Liver (tissue), 9 donors: Measurements from ENCODE around the gene APH1A. TPM values are rescaled to one million over a fixed set of nuclear protein-coding genes. Genes with fewer than 3 reads are reported as not detected.

ENCODE experiments used
- DNase-seq: peaks from one replicate; pipeline ENCODE4 v3.0.0-alpha.2; 2017; ENCODE audit warnings: low spot score
- H3K27ac ChIP-seq, 2 donors: one replicate each; pipeline ENCODE4 v1.7.0; 2013; ENCODE audit warnings: inconsistent platforms in 2 of 2, low read length in 2 of 2, control low read depth in 1 of 2, low read depth in 1 of 2, mild to moderate bottlenecking in 1 of 2
- H3K27me3 ChIP-seq, 4 donors: one replicate each; pipeline versions ENCODE4 v1.6.1 to v1.7.0; 2013; ENCODE audit warnings: low read length in 3 of 4, inconsistent platforms in 1 of 4, mild to moderate bottlenecking in 1 of 4, moderate library complexity in 1 of 4; ENCODE audit not compliant: control insufficient read depth in 4 of 4, insufficient read depth in 4 of 4
- H3K36me3 ChIP-seq, 4 donors: one replicate each; pipeline versions ENCODE4 v1.6.1 to v1.7.0; 2013; ENCODE audit warnings: low read length in 3 of 4, mild to moderate bottlenecking in 3 of 4, low read depth in 1 of 4, moderate library complexity in 1 of 4; ENCODE audit not compliant: control insufficient read depth in 4 of 4, insufficient read depth in 3 of 4
- H3K4me1 ChIP-seq, 4 donors: one replicate each; pipeline versions ENCODE4 v1.6.1 to v1.7.0; 2013; ENCODE audit warnings: low read length in 3 of 4, mild to moderate bottlenecking in 3 of 4, moderate library complexity in 1 of 4; ENCODE audit not compliant: control insufficient read depth in 4 of 4, insufficient read depth in 4 of 4
- H3K4me3 ChIP-seq, 3 donors: one replicate each; pipeline versions ENCODE4 v1.6.1 to v1.7.0; 2013; ENCODE audit warnings: low read length in 3 of 3, control low read depth in 1 of 3, low read depth in 1 of 3, mild to moderate bottlenecking in 1 of 3
- H3K9ac ChIP-seq, 2 donors: one replicate each; pipeline ENCODE4 v1.7.0; 2013; ENCODE audit warnings: low read length in 2 of 2, mild to moderate bottlenecking in 2 of 2, moderate library complexity in 2 of 2, control low read depth in 1 of 2, low read depth in 1 of 2
- H3K9me3 ChIP-seq, 4 donors: one replicate each; pipeline versions ENCODE4 v1.6.1 to v1.7.0; 2013; ENCODE audit warnings: low read length in 3 of 4; ENCODE audit not compliant: control insufficient read depth in 4 of 4
- EGR1 ChIP-seq, 2 donors: IDR thresholded peaks; 2 replicates each; pipeline ENCODE4 v1.6.1; 2016 to 2018; ENCODE audit warnings: antibody characterized with exemption in 2 of 2, low read depth in 2 of 2
- FOXA1 ChIP-seq: IDR thresholded peaks from 2 replicates; pipeline ENCODE4 v1.6.1; 2016; ENCODE audit warnings: antibody characterized with exemption
- FOXA2 ChIP-seq: IDR thresholded peaks from 2 replicates; pipeline ENCODE4 v1.6.1; 2016; ENCODE audit warnings: antibody characterized with exemption
- GABPA ChIP-seq, 2 donors: IDR thresholded peaks in 1 of 2; conservative IDR thresholded peaks in 1 of 2; 2 replicates each; pipeline ENCODE4 v1.6.1; 2016; ENCODE audit warnings: antibody characterized with exemption in 2 of 2, mild to moderate bottlenecking in 1 of 2, moderate library complexity in 1 of 2
- HNF4A ChIP-seq, 2 donors: conservative IDR thresholded peaks; 2 replicates each; pipeline ENCODE4 v1.6.1; 2016; ENCODE audit warnings: antibody characterized with exemption in 2 of 2, mild to moderate bottlenecking in 2 of 2
- HNF4G ChIP-seq: IDR thresholded peaks from 2 replicates; pipeline ENCODE4 v1.6.1; 2016; ENCODE audit warnings: antibody characterized with exemption
- JUND ChIP-seq, 2 donors: IDR thresholded peaks; 2 replicates each; pipeline ENCODE4 v1.6.1; 2016; ENCODE audit warnings: antibody characterized with exemption in 2 of 2
- NR2F2 ChIP-seq: IDR thresholded peaks from 2 replicates; pipeline ENCODE4 v1.6.1; 2016; ENCODE audit warnings: antibody characterized with exemption
- RAD21 ChIP-seq, 2 donors: IDR thresholded peaks; 2 replicates each; pipeline ENCODE4 v1.6.1; 2016; ENCODE audit warnings: antibody characterized with exemption in 2 of 2, mild to moderate bottlenecking in 2 of 2
- RXRA ChIP-seq, 2 donors: IDR thresholded peaks; 2 replicates each; pipeline ENCODE4 v1.6.1; 2017 to 2018; ENCODE audit warnings: antibody characterized with exemption in 2 of 2, mild to moderate bottlenecking in 1 of 2
- SP1 ChIP-seq: IDR thresholded peaks from 2 replicates; pipeline ENCODE4 v1.6.1; 2018; ENCODE audit warnings: antibody characterized with exemption, mild to moderate bottlenecking
- TAF1 ChIP-seq: conservative IDR thresholded peaks from 2 replicates; pipeline ENCODE4 v1.6.1; 2016; ENCODE audit warnings: antibody characterized with exemption, mild to moderate bottlenecking
- YY1 ChIP-seq: IDR thresholded peaks from 2 replicates; pipeline ENCODE4 v1.6.1; 2016; ENCODE audit warnings: antibody characterized with exemption, mild to moderate bottlenecking
- WGBS: extraction: QIAGEN DNeasy Blood & Tissue Kit; methylation state at CpG from one replicate; pipeline ENCODE4 v1.1.7; 2013; 5-methylcytosine and 5-hydroxymethylcytosine counted together
- polyA plus RNA-seq, 2 donors: library from polyadenylated mRNA; stranded (reverse) in 1 of 2; unstranded in 1 of 2; fragments of 200-250 nt in 1 of 2; fragments of >200 nt in 1 of 2; fragmentation: Nextera tagmentation in 1 of 2; extraction: Ambion mirVana in 1 of 2; gene quantifications; one replicate each; pipeline versions ENCODE4 v1.2.1 to v1.2.3, GENCODE V29; 2013 to 2015
- total RNA-seq, 2 donors: library from RNA; depleted of rRNA; stranded (reverse); fragments of >200 nt; gene quantifications; one replicate each; pipeline ENCODE4 v1.2.3, GENCODE V29; 2014
- TF ChIP-seq, protein P1 (sequence below): IDR thresholded peaks from 2 replicates; pipeline ENCODE4 v1.6.1; 2016; ENCODE audit warnings: antibody characterized with exemption
- TF ChIP-seq, protein P2 (sequence below): IDR thresholded peaks from 2 replicates; pipeline ENCODE4 v1.6.1; 2016; ENCODE audit warnings: antibody characterized with exemption, mild to moderate bottlenecking
- TF ChIP-seq, protein P3 (sequence below): IDR thresholded peaks from 2 replicates; pipeline ENCODE4 v1.6.1; 2016; ENCODE audit warnings: antibody characterized with exemption
- TF ChIP-seq, protein P4 (sequence below): fragments of 150-350 bp; IDR thresholded peaks from 2 replicates; pipeline ENCODE4 v1.5.1; 2017; ENCODE audit warnings: improper control_type of control experiment, low read depth, low read length; ENCODE audit not compliant: missing input control
- TF ChIP-seq, protein P5 (sequence below): IDR thresholded peaks from 2 replicates; pipeline ENCODE4 v1.6.1; 2016; ENCODE audit warnings: antibody characterized with exemption
- donor health status: healthy.
- donor health status: healthy.
- donor health status: healthy.
- donor health status: healthy.
- donor health status: healthy.

Gene APH1A
- total and polyA plus RNA-seq, 4 donors = 25.1 to 93.6 (median 57.1) TPM

DNA sequence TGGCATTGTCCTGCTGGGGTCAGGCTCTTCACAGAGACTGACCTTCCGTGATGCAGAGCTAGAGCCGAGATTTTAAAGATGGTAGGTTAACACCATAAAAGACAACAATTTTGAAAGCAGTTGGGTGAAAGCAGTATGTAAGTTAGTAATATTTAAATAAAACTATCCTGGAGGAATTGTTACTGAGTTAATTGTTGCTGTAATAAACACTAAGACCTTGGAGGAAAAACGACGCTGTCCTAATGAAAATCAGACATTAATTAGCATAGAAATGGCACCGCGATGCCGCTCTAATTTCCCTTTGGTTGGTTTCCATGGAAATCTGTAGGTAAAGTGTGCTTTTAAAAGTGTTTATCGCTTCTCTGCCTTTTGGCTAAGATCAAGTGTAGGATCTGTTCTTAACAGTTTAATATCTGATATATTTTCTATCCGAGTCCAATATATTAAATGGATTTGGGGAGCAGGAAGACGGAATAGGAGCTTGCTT is 32.2 kb downstream of the APH1A start:
- no peaks in the 10 kb centered on the region for H3K9me3 ChIP-seq
- H3K27ac ChIP-seq = peak overlapping the region in 1 of 2 donors; percentile 6
- H3K36me3 ChIP-seq = no peaks in the 10 kb centered on the region
- H3K4me1 ChIP-seq = peaks cover 1 to 20% (median 6%) of the 10 kb centered on the region in 4 donors
- peak overlapping the region in 1 of 2 donors; percentile 69 for H3K9ac ChIP-seq
- H3K27me3 ChIP-seq = no peaks in the 10 kb centered on the region
- 42% methylated on average over 10 of the region's 10 CpGs for WGBS
- TF ChIP-seq HNF4G (no peak), FOXA2 (no peak), RAD21 (IDR thresholded peaks at IDR 0.05) (no peak), HNF4A (conservative IDR thresholded peaks at IDR 0.05) (no peak), GABPA (IDR thresholded peaks at IDR 0.05 in 1 of 2, conservative IDR thresholded peaks at IDR 0.05 in 1 of 2) (no peak)
- TF ChIP-seq, protein P1, sequence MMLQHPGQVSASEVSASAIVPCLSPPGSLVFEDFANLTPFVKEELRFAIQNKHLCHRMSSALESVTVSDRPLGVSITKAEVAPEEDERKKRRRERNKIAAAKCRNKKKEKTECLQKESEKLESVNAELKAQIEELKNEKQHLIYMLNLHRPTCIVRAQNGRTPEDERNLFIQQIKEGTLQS = no peak
- TF ChIP-seq, protein P2, sequence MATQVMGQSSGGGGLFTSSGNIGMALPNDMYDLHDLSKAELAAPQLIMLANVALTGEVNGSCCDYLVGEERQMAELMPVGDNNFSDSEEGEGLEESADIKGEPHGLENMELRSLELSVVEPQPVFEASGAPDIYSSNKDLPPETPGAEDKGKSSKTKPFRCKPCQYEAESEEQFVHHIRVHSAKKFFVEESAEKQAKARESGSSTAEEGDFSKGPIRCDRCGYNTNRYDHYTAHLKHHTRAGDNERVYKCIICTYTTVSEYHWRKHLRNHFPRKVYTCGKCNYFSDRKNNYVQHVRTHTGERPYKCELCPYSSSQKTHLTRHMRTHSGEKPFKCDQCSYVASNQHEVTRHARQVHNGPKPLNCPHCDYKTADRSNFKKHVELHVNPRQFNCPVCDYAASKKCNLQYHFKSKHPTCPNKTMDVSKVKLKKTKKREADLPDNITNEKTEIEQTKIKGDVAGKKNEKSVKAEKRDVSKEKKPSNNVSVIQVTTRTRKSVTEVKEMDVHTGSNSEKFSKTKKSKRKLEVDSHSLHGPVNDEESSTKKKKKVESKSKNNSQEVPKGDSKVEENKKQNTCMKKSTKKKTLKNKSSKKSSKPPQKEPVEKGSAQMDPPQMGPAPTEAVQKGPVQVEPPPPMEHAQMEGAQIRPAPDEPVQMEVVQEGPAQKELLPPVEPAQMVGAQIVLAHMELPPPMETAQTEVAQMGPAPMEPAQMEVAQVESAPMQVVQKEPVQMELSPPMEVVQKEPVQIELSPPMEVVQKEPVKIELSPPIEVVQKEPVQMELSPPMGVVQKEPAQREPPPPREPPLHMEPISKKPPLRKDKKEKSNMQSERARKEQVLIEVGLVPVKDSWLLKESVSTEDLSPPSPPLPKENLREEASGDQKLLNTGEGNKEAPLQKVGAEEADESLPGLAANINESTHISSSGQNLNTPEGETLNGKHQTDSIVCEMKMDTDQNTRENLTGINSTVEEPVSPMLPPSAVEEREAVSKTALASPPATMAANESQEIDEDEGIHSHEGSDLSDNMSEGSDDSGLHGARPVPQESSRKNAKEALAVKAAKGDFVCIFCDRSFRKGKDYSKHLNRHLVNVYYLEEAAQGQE = no peak
- no peak for DNase-seq
- H3K4me3 ChIP-seq = peak overlapping the region; percentile 52 to 86 (median 73)

DNA sequence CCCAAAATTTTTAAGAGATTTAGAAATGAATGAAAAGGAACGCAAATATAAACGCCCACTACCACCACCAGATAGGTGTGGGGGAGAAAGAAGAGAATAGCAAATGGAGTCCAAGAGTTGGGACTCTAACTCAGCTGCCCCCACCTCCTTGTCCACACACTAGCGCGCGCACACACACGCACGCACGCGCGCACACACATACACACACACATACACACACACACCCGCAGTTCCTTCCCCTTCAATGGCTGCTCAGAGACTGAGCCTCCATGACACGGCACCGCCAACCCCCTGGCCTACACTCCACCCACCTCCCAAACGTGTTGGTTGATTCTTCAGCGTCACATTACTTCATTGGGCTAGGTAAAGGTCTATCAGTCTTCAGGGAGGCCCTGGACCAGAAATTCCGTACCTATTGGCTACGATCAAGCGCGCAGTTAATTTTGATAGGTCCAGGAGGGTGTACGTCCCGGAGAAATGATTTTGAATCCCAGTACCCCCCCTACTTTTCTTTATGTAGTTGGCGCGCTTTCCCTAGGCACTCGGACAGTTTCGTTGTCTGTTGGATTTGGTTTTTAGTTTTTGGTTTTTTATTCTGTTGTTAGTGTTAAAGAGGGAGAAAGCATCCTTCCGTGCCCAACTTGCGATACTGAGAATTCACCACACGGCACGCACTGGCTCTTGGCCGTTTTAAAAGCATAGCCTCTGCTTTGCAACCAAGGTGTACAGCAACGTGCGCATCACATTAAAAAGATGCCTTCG is 32.8 kb downstream of the APH1A start, which contains the start of gene ANP32E:
ANP32E (minus strand) TSS at position 261 of the 762 bp plus-strand sequence. CDS start 326 bp downstream, outside the sequence.
- TF ChIP-seq, protein P3, sequence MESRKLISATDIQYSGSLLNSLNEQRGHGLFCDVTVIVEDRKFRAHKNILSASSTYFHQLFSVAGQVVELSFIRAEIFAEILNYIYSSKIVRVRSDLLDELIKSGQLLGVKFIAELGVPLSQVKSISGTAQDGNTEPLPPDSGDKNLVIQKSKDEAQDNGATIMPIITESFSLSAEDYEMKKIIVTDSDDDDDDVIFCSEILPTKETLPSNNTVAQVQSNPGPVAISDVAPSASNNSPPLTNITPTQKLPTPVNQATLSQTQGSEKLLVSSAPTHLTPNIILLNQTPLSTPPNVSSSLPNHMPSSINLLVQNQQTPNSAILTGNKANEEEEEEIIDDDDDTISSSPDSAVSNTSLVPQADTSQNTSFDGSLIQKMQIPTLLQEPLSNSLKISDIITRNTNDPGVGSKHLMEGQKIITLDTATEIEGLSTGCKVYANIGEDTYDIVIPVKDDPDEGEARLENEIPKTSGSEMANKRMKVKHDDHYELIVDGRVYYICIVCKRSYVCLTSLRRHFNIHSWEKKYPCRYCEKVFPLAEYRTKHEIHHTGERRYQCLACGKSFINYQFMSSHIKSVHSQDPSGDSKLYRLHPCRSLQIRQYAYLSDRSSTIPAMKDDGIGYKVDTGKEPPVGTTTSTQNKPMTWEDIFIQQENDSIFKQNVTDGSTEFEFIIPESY = peak; percentile 69
- TF ChIP-seq GABPA (IDR thresholded peaks at IDR 0.05 in 1 of 2, conservative IDR thresholded peaks at IDR 0.05 in 1 of 2) (peak in 1 of 2 donors; percentile 67), NR2F2 (no peak), YY1 (peak; percentile 99), TAF1 (peak; percentile 100), JUND (IDR thresholded peaks at IDR 0.05) (no peak), HNF4G (no peak), RAD21 (IDR thresholded peaks at IDR 0.05) (peak; percentile 19 to 28), FOXA2 (peak; percentile 16), FOXA1 (no peak), SP1 (peak; percentile 95), HNF4A (conservative IDR thresholded peaks at IDR 0.05) (peak; percentile 13 to 46), RXRA (IDR thresholded peaks at IDR 0.05) (peak; percentile 45 to 57), EGR1 (IDR thresholded peaks at IDR 0.05; ENCODE audit: low read depth in 2 of 2) (peak in 1 of 2 donors; percentile 39)
- TF ChIP-seq, protein P4, sequence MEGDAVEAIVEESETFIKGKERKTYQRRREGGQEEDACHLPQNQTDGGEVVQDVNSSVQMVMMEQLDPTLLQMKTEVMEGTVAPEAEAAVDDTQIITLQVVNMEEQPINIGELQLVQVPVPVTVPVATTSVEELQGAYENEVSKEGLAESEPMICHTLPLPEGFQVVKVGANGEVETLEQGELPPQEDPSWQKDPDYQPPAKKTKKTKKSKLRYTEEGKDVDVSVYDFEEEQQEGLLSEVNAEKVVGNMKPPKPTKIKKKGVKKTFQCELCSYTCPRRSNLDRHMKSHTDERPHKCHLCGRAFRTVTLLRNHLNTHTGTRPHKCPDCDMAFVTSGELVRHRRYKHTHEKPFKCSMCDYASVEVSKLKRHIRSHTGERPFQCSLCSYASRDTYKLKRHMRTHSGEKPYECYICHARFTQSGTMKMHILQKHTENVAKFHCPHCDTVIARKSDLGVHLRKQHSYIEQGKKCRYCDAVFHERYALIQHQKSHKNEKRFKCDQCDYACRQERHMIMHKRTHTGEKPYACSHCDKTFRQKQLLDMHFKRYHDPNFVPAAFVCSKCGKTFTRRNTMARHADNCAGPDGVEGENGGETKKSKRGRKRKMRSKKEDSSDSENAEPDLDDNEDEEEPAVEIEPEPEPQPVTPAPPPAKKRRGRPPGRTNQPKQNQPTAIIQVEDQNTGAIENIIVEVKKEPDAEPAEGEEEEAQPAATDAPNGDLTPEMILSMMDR = peak; percentile 27
- TF ChIP-seq, protein P5, sequence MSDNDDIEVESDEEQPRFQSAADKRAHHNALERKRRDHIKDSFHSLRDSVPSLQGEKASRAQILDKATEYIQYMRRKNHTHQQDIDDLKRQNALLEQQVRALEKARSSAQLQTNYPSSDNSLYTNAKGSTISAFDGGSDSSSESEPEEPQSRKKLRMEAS = peak; percentile 68
- TF ChIP-seq, protein P1 = no peak
- TF ChIP-seq, protein P2 = peak; percentile 97
- H3K27me3 ChIP-seq = no peaks in the 10 kb centered on the region
- H3K4me3 ChIP-seq = peak within 1 kb of the TSS; percentile 86 to 97 (median 92)
- DNase-seq = peak; percentile 93
- H3K36me3 ChIP-seq = no peaks in the 10 kb centered on the region
- H3K9ac ChIP-seq = peak within 1 kb of the TSS; percentile 91 to 96
- peak within 1 kb of the TSS; percentile 98 for H3K27ac ChIP-seq
- no peaks in the 10 kb centered on the region for H3K9me3 ChIP-seq
- WGBS = under 1% methylated on average over 33 of the region's 33 CpGs
- peaks cover 1 to 20% (median 6%) of the 10 kb centered on the region in 4 donors for H3K4me1 ChIP-seq
